Uterine smooth muscle cell (primary cell): ENCODE data around the gene ZDHHC18. TPM values are rescaled to one million over a fixed set of nuclear protein-coding genes. Genes with fewer than 3 reads are reported as not detected.

Source experiments
- total RNA-seq: library from RNA; depleted of rRNA; stranded (reverse); fragments of >200 nt; gene quantifications from 2 replicates; pipeline ENCODE4 v1.2.3, GENCODE V29; 2014

ZDHHC18 gene
- 7.6 and 10.0 TPM in 2 replicates for total RNA-seq

GRCh38 chr1:26826261-26827105 is at the start of gene ZDHHC18:
Gene ZDHHC18 (plus strand): TSS chr1:26826688. CDS start chr1:26826805, 117 bp downstream.

GRCh38 chr1:26787706-26788514 is 38.6 kb upstream of the ZDHHC18 start, which contains the start of gene PIGV:
Gene PIGV (plus strand): TSS chr1:26787950. CDS start chr1:26790816, 2,866 bp downstream.

GRCh38 chr1:26862781-26863684 is 36.5 kb downstream of the ZDHHC18 start, which contains the start of gene SFN:
Gene SFN (plus strand): TSS chr1:26863149. CDS start chr1:26863213, 64 bp downstream.

GRCh38 chr1:26889551-26890466 is 63.3 kb downstream of the ZDHHC18 start, which contains the start of gene GPN2:
Gene GPN2 (minus strand): TSS chr1:26890283. CDS start chr1:26890096, 187 bp downstream.

GRCh38 chr1:26900001-26900814 is 73.7 kb downstream of the ZDHHC18 start, which contains the start of gene GPATCH3:
Gene GPATCH3 (minus strand): TSS chr1:26900467. CDS start chr1:26900442, 25 bp downstream.

Other genes with a start within 250 kb of the ZDHHC18 start
- 15.9 and 20.3 TPM in 2 replicates for gene ARID1A, start 130.7 kb upstream of the ZDHHC18 start, total RNA-seq
- gene PIGV, start 38.7 kb upstream of the ZDHHC18 start, total RNA-seq = 13.8 and 22.6 TPM in 2 replicates
- gene SFN, start 36.5 kb downstream of the ZDHHC18 start, total RNA-seq = 0.12 and 0.33 TPM in 2 replicates
- 9.8 and 11.1 TPM in 2 replicates for gene GPN2, start 63.6 kb downstream of the ZDHHC18 start, total RNA-seq
- gene GPATCH3, start 73.8 kb downstream of the ZDHHC18 start, total RNA-seq = 8.4 and 8.7 TPM in 2 replicates
- gene NR0B2, start 87.3 kb downstream of the ZDHHC18 start, total RNA-seq = not detected in 2 replicates
- gene NUDC, start 95.1 kb downstream of the ZDHHC18 start, total RNA-seq = 27.2 and 44.3 TPM in 2 replicates
- not detected in 2 replicates for gene KDF1, start 133.8 kb downstream of the ZDHHC18 start, total RNA-seq
- gene TRNP1, start 167.0 kb downstream of the ZDHHC18 start, total RNA-seq = 28.4 and 62.3 TPM in 2 replicates
- 1.4 and 5.4 TPM in 2 replicates for gene TENT5B, start 186.2 kb downstream of the ZDHHC18 start, total RNA-seq